Stomach smooth muscle (tissue), 2 donors: ENCODE results near the gene NADSYN1.

Experiments
- H3K27ac ChIP-seq: one replicate; pipeline ENCODE4 v1.7.0; 2013; ENCODE audit warnings: mild to moderate bottlenecking, low read length, inconsistent platforms
- H3K27me3 ChIP-seq, 2 donors: one replicate each; pipeline ENCODE4 v1.7.0; 2013; ENCODE audit warnings: low read length in 2 of 2; ENCODE audit not compliant: insufficient read depth in 2 of 2, control insufficient read depth in 1 of 2
- H3K36me3 ChIP-seq, 2 donors: one replicate each; pipeline ENCODE4 v1.7.0; 2013; ENCODE audit warnings: low read length in 2 of 2; ENCODE audit not compliant: control insufficient read depth in 2 of 2, insufficient read depth in 2 of 2
- H3K4me1 ChIP-seq: one replicate; pipeline ENCODE4 v1.7.0; 2013; ENCODE audit warnings: low read length; ENCODE audit not compliant: control insufficient read depth, insufficient read depth
- H3K4me3 ChIP-seq, 2 donors: one replicate each; pipeline ENCODE4 v1.7.0; 2013; ENCODE audit warnings: low read length in 2 of 2
- H3K9ac ChIP-seq, 2 donors: one replicate each; pipeline ENCODE4 v1.7.0; 2013; ENCODE audit warnings: low read length in 2 of 2, mild to moderate bottlenecking in 1 of 2
- H3K9me3 ChIP-seq, 2 donors: one replicate each; pipeline ENCODE4 v1.7.0; 2013; ENCODE audit warnings: low read length in 2 of 2; ENCODE audit not compliant: control insufficient read depth in 2 of 2
- donor health status: healthy.
- donor health status: Pancreatic carcinoma.

Gene NADSYN1

DNA sequence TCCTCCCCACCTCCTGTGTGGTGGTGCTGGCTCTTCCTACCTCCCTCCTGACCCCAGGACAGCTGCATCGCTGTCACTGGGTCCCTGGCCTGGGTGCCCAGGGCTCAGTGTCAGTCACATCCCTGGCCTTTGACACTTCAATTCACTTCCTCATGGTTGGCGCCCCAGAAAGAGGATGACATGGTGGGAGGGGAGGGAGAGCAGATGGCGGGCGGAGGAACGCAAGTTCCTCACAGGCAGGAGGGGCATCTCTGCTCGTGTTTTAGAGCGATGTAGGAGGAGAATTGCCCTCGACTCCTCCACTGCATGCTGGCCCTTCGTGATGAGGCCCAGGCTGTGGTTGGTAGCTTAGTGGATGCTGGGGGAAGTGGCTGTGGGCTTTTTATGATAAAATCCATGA is 38.9 kb downstream of the NADSYN1 start:
- peaks cover 22 to 32% of the 10 kb centered on the region in 2 donors for H3K36me3 ChIP-seq

GRCh38 chr11:71495286-71496230 is 42.6 kb downstream of the NADSYN1 start:
- Histone ChIP-seq H3K36me3 (peaks cover 27 to 57% of the 10 kb centered on the region in 2 donors), H3K27ac (no peak overlapping the region), H3K9ac (no peak overlapping the region)

More for the DNA sequence above, 38.9 kb downstream of the NADSYN1 start:
- H3K27ac ChIP-seq: no peak overlapping the region
- H3K27me3 ChIP-seq: no peaks in the 10 kb centered on the region
- peaks cover 0 to 3% of the 10 kb centered on the region in 2 donors for H3K9me3 ChIP-seq
- no peaks in the 10 kb centered on the region for H3K4me1 ChIP-seq
- no peak overlapping the region for H3K4me3 ChIP-seq
- H3K9ac ChIP-seq: no peak overlapping the region

GRCh38 chr11:71496421-71496820 is 43.4 kb downstream of the NADSYN1 start:
- peaks cover 30 to 56% of the 10 kb centered on the region in 2 donors for H3K36me3 ChIP-seq
- H3K27ac ChIP-seq: no peak overlapping the region
- H3K4me3 ChIP-seq: no peak overlapping the region
- no peak overlapping the region for H3K9ac ChIP-seq
- H3K9me3 ChIP-seq: peaks cover 0 to 3% of the 10 kb centered on the region in 2 donors
- no peaks in the 10 kb centered on the region for H3K4me1 ChIP-seq
- H3K27me3 ChIP-seq: no peaks in the 10 kb centered on the region

More at GRCh38 chr11:71495286-71496230, 42.6 kb downstream of the NADSYN1 start:
- peaks cover 0 to 3% of the 10 kb centered on the region in 2 donors for H3K9me3 ChIP-seq
- H3K4me3 ChIP-seq: no peak overlapping the region
- H3K27me3 ChIP-seq: no peaks in the 10 kb centered on the region
- H3K4me1 ChIP-seq: no peaks in the 10 kb centered on the region

DNA sequence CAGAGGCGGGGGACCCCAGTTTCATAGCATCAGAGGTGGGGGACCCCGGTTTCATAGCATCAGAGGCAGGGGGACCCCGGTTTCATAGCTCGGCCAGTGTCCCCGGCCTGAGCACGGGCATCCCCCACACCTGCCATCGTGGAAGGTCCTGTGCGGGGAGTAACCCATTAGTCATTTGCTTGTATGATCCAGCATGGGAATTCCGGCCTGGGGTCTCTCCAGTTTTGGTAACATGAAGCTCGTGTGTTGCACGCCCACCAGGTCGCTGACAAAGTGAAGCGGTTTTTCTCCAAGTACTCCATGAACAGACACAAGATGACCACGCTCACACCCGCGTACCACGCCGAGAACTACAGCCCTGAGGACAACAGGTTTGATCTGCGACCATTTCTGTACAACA is 45.1 kb downstream of the NADSYN1 start:
- Histone ChIP-seq H3K9me3 (peaks cover 0 to 3% of the 10 kb centered on the region in 2 donors), H3K27me3 (no peaks in the 10 kb centered on the region), H3K4me3 (no peak overlapping the region), H3K27ac (no peak overlapping the region), H3K4me1 (no peaks in the 10 kb centered on the region), H3K36me3 (peaks cover 33 to 55% of the 10 kb centered on the region in 2 donors), H3K9ac (no peak overlapping the region)

GRCh38 chr11:71499125-71499524 is 46.1 kb downstream of the NADSYN1 start:
- H3K36me3 ChIP-seq: peaks cover 31 to 55% of the 10 kb centered on the region in 2 donors
- H3K9me3 ChIP-seq: peaks cover 0 to 3% of the 10 kb centered on the region in 2 donors
- no peak overlapping the region for H3K27ac ChIP-seq
- H3K9ac ChIP-seq: no peak overlapping the region
- H3K4me1 ChIP-seq: no peaks in the 10 kb centered on the region
- H3K27me3 ChIP-seq: no peaks in the 10 kb centered on the region
- H3K4me3 ChIP-seq: no peak overlapping the region

DNA sequence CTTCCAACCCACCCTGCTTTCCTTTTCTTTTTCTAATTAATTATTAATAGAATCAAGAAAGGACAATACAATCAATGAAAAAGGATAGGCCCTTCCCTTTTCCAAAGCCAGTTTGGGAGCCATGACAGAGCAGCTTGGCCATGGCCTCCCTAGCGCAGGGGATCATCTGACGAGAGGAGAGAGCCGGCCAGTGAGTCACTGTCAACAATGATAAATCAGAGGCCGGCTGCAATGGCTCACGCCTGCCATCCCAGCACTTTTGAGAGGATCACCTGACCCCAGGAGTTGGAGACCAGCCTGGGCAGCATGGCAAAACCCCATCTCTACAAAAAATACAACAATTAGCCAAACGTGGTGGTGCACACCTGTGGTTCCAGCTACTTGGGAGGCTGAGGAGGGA is 46.5 kb downstream of the NADSYN1 start:
- H3K27ac ChIP-seq: no peak overlapping the region
- H3K9ac ChIP-seq: no peak overlapping the region
- peaks cover 0 to 3% of the 10 kb centered on the region in 2 donors for H3K9me3 ChIP-seq
- H3K4me3 ChIP-seq: no peak overlapping the region
- H3K4me1 ChIP-seq: no peaks in the 10 kb centered on the region
- peaks cover 30 to 54% of the 10 kb centered on the region in 2 donors for H3K36me3 ChIP-seq
- no peaks in the 10 kb centered on the region for H3K27me3 ChIP-seq

DNA sequence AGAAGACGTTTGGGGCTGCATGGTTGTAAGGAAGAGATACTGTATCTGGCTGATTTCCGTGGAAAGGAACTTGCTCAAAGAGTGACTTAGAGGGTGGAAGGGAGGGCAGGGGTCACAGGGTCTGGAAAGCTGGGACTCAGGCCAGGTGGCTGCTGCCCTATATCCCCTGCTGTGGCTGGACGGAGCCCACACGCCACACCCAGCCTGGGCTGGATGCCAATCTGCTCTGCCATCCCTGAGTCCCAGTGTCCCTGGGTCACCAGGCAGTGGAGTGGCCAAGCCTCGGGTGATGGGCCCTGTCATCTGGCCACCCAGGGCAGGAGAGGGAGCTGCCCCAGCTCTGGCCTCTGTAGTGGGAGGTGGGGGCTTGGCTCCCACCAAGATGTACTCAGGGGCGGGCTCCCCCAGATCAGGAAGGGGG is 47.6 kb downstream of the NADSYN1 start:
- H3K27me3 ChIP-seq: no peaks in the 10 kb centered on the region
- no peak overlapping the region for H3K9ac ChIP-seq
- H3K4me1 ChIP-seq: no peaks in the 10 kb centered on the region
- H3K27ac ChIP-seq: no peak overlapping the region
- no peak overlapping the region for H3K4me3 ChIP-seq
- peaks cover 23 to 49% of the 10 kb centered on the region in 2 donors for H3K36me3 ChIP-seq
- peaks cover 0 to 3% of the 10 kb centered on the region in 2 donors for H3K9me3 ChIP-seq

GRCh38 chr11:71501071-71501985 is 48.3 kb downstream of the NADSYN1 start:
- Histone ChIP-seq H3K27me3 (no peaks in the 10 kb centered on the region), H3K4me3 (no peak overlapping the region), H3K27ac (no peak overlapping the region), H3K36me3 (peaks cover 18 to 42% of the 10 kb centered on the region in 2 donors), H3K9me3 (peaks cover 0 to 2% of the 10 kb centered on the region in 2 donors), H3K4me1 (no peaks in the 10 kb centered on the region), H3K9ac (no peak overlapping the region)

DNA sequence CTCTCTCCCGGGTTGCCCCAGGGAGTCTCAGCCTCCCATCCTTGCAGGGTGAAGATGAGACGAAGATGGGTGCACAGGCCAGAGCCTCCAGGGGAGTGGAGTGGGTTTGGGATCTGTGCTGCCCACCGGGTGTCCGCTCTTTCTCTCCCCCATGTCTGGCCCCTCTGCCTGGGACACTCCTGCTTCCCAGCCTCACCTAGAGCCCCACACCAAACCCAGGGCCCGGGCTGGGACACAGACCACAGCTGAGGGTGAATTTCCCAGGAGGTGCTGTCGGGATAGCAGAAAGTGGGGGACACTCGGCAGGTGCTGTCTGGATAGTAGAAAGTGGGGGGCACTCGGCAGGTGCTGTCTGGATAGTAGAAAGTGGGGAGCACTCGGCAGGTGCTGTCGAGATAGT is 49.0 kb downstream of the NADSYN1 start:
- Histone ChIP-seq H3K27me3 (no peaks in the 10 kb centered on the region), H3K9me3 (peaks cover 2 to 4% of the 10 kb centered on the region in 2 donors), H3K36me3 (peaks cover 14 to 39% of the 10 kb centered on the region in 2 donors), H3K4me3 (no peak overlapping the region), H3K9ac (no peak overlapping the region), H3K4me1 (no peaks in the 10 kb centered on the region), H3K27ac (no peak overlapping the region)

GRCh38 chr11:71502871-71503435 is 50.0 kb downstream of the NADSYN1 start:
- Histone ChIP-seq H3K4me3 (no peak overlapping the region), H3K9ac (no peak overlapping the region), H3K9me3 (peaks cover 4 to 5% of the 10 kb centered on the region in 2 donors), H3K27me3 (no peaks in the 10 kb centered on the region), H3K36me3 (peaks cover 14 to 34% of the 10 kb centered on the region in 2 donors), H3K4me1 (no peaks in the 10 kb centered on the region), H3K27ac (no peak overlapping the region)
